Activated T-cell treated with anti-CD3 and anti-CD28 coated beads, Interleukin-2, amount 50 U/mL, for 24 hours (primary cell): ENCODE measurements around the gene NOX5.

Experiments
- DNase-seq: peaks from one replicate; pipeline ENCODE4 v3.0.0-alpha.2; 2020
- H3K27ac Mint-ChIP-seq: 2 replicates; pipeline ENCODE4 v1.8.0; 2020; ENCODE audit warnings: mild to moderate bottlenecking, mixed read lengths
- H3K27me3 Mint-ChIP-seq: 2 replicates; pipeline ENCODE4 v1.8.0; 2020; ENCODE audit warnings: mixed read lengths
- H3K36me3 Mint-ChIP-seq: 2 replicates; pipeline ENCODE4 v1.8.0; 2020; ENCODE audit warnings: low read depth, mixed read lengths
- H3K4me1 Mint-ChIP-seq: 2 replicates; pipeline ENCODE4 v1.8.0; 2020; ENCODE audit warnings: low read depth, mixed read lengths
- H3K4me3 Mint-ChIP-seq: 2 replicates; pipeline ENCODE4 v1.8.0; 2020; ENCODE audit warnings: mild to moderate bottlenecking, moderate library complexity, mixed read lengths
- H3K9me3 Mint-ChIP-seq: 2 replicates; pipeline ENCODE4 v1.8.0; 2020; ENCODE audit warnings: mixed read lengths

The NOX5 gene

DNA sequence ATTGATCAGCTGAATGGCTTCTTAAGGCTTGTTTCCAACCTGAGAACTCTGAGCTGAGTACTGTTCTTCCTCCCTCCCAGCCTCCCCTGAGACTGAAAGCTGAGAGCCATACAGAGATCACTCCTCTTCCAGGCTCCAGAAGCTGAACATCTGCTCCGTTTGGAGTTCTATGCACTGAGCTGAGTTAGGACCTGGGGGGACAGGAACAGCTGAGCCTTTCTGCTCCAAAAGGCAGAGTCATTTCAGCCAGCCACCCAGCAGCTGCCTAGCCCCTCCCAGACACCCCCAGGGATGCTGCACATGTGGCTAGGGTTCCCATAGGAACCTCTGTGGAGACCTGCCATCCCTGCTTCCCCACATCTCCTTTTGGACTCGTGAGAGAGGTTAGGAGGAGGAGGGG is 81.7 kb downstream of the NOX5 start:
- Mint-ChIP-seq H3K27ac (no peak overlapping the region), H3K36me3 (no peaks in the 10 kb centered on the region), H3K4me1 (no peaks in the 10 kb centered on the region), H3K27me3 (no peaks in the 10 kb centered on the region), H3K4me3 (no peak overlapping the region), H3K9me3 (no peaks in the 10 kb centered on the region)
- no peak for DNase-seq

DNA sequence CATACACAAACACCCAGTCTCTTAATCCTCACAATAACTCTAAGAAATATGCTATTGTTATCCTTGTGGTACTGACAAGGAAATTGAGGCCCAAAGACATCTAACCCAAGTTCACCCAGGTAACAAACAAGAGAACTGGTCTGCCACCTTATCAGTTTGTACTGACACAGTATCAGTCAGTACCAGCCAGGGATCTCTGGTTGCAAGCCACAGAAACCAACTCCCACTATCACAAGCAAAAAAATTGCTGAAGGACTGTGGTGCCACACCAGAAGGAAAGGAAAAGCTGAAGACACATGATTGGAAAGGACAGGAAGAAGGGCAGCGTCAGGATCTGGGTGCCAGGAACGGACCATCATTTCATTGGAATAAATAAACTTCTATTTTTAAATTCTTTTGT is 82.1 kb downstream of the NOX5 start:
- H3K9me3 Mint-ChIP-seq, result no peaks in the 10 kb centered on the region
- H3K4me1 Mint-ChIP-seq, result no peaks in the 10 kb centered on the region
- no peaks in the 10 kb centered on the region for H3K27me3 Mint-ChIP-seq
- no peak overlapping the region for H3K4me3 Mint-ChIP-seq
- no peak for DNase-seq
- no peak overlapping the region for H3K27ac Mint-ChIP-seq
- no peaks in the 10 kb centered on the region for H3K36me3 Mint-ChIP-seq

DNA sequence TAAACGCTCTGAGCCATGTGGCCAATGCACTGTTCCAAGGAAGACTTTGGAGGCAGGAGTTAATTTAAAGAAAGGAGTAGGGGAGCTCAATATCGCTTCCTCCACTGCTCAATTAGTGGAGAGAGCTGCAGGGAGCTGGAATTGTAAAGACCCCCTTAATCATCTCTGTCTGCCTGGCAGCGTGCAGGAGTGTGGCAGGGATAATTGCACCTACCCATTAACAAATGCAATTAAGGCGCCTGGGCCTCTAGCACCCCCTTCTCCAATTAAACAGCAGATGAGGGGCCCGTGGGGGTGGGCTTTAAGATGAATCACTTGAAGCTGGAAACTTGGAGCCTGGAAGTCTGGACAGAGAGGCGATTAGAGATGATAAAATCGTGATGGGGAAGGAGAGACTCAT is 84.3 kb downstream of the NOX5 start:
- H3K4me3 Mint-ChIP-seq, result no peak overlapping the region
- no peak for DNase-seq
- no peak overlapping the region for H3K27ac Mint-ChIP-seq
- H3K4me1 Mint-ChIP-seq, result peaks cover 6% of the 10 kb centered on the region
- H3K36me3 Mint-ChIP-seq, result no peaks in the 10 kb centered on the region
- no peaks in the 10 kb centered on the region for H3K27me3 Mint-ChIP-seq
- no peaks in the 10 kb centered on the region for H3K9me3 Mint-ChIP-seq

DNA sequence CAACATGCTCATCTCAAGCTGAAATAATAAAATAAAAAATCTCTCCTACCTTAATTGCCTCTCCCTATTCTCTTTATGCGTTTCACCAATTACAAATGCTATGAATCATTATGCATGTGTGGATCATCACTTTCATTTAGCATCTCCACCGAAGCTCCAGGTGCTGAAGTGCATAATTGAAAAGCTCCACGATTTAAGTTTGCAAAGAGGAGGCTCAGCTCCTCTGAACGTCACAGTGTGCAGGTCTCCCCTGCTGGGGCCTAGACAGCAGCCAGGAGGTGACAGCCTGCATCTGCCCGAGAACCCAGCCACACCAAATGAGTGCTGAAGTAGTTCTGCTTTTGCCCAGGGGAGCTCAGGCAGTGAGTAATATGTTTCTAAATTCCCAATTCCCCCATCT is 85.4 kb downstream of the NOX5 start:
- Mint-ChIP-seq H3K4me3 (no peak overlapping the region), H3K4me1 (peaks cover 14% of the 10 kb centered on the region), H3K36me3 (no peaks in the 10 kb centered on the region), H3K9me3 (no peaks in the 10 kb centered on the region), H3K27ac (no peak overlapping the region), H3K27me3 (no peaks in the 10 kb centered on the region)
- DNase-seq, result no peak

DNA sequence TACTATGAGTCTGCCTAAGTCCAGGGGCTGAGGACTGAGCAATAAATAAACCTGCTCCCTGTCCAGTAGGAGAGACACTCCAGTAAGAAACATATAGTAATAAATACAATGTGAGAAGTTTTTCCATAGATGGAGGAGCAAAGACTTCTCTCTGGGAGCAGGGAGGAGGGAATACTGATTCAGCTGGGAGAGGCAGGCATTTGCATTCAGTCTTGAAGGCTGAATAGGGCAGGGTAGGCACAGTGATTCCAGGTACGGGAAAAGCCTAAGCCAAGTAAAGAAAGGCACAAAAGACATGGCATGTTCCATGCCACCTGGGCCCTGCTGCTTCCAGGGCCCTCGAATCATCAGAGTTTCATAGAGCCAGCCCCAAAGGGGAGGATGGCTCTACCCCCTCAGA is 86.3 kb downstream of the NOX5 start:
- Mint-ChIP-seq H3K36me3 (no peaks in the 10 kb centered on the region), H3K27me3 (peaks cover 3% of the 10 kb centered on the region), H3K9me3 (no peaks in the 10 kb centered on the region), H3K27ac (no peak overlapping the region), H3K4me1 (peaks cover 14% of the 10 kb centered on the region), H3K4me3 (no peak overlapping the region)
- no peak for DNase-seq

DNA sequence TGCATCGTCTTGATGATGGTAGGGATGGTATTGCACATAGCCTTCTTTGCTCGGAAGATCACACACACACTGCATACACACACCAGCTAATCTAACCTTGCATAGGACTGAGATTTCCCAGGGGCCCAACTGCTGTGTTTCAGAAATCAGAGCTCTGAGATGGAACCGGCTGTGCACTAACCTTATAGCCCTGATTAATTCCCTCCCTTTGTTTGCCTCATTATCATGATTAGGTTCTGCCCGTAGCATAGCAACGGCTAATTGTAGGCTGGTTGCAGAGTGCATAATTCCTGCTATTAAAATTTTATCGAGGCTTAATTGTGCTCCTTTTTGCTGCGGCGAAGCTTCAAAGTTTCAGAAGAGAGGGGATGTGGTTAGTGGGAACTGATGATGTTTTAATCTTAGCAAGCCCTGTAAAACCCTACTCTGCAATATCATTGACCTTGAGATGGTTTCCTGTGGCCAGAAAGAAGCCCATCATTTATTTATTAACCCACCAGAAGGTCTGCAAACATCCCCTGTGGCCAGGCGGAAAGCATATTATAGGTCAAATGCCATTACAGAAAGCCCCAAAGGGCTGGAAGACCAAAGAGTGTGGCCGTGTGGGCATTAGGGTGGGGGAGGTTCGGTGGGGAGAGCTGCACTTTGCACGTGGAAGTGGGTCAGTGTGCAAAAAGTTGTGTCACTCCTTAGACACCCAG is 89.7 kb downstream of the NOX5 start:
- H3K4me3 Mint-ChIP-seq, result no peak overlapping the region
- no peaks in the 10 kb centered on the region for H3K9me3 Mint-ChIP-seq
- H3K27ac Mint-ChIP-seq, result no peak overlapping the region
- peaks cover 3% of the 10 kb centered on the region for H3K27me3 Mint-ChIP-seq
- H3K4me1 Mint-ChIP-seq, result peaks cover 28% of the 10 kb centered on the region
- no peak for DNase-seq
- no peaks in the 10 kb centered on the region for H3K36me3 Mint-ChIP-seq

DNA sequence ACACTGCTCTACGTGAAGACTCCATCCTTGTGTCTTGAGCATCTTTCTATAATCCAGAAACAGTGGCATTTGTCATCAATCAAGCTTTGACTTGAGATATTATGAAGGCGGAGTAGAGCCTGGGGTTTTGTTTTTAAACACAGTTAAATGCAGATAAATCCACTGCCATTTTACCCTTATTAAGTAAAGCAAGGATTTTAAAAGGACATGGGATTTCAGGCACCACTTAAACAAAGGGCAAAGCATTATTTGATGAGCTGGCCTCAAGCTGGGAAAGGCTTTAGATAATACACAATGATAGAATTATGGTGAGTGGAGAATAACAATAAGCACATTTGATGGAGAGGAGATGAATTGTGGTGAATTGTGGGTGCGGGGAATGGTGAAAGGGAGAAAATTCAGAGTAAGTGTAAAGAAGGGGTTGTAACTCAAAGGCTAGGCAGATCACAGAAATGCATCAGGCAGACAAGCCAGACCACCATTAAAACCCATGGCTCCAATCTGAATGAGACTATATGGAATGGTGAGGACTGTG is 91.0 kb downstream of the NOX5 start:
- H3K4me3 Mint-ChIP-seq, result no peak overlapping the region
- H3K27ac Mint-ChIP-seq, result no peak overlapping the region
- peaks cover 3% of the 10 kb centered on the region for H3K27me3 Mint-ChIP-seq
- peaks cover 28% of the 10 kb centered on the region for H3K4me1 Mint-ChIP-seq
- no peak for DNase-seq
- no peaks in the 10 kb centered on the region for H3K36me3 Mint-ChIP-seq
- H3K9me3 Mint-ChIP-seq, result no peaks in the 10 kb centered on the region

DNA sequence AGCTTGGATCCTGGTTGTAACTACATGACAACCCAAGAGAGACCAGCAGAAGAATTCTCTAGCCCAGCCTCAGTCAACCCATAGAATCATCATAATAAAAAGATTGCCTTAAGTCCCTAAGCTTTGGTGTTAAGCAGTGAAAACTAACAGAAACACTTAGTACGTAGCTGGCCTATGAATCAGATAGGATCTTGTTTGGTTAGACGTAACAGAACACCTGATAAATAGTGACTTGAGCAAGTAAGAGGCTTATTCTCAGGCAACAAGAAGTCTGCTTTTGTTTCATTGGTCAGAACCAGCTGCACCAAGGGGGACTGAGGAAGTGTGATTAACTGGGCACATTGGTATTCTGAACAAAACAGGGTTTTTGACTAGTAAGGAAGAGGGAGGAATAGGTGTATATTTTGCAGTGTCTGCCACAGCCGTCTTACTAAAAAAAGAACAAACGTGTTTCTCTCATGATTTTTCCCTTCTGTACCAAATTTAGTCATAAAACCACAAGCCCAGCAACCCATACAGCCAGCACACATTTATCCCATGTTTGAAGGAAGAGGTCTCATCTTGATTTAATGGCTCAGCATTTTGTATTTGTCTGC is 92.6 kb downstream of the NOX5 start:
- Mint-ChIP-seq H3K9me3 (no peaks in the 10 kb centered on the region), H3K36me3 (no peaks in the 10 kb centered on the region), H3K27ac (peak overlapping the region; percentile 18), H3K4me3 (no peak overlapping the region), H3K4me1 (peaks cover 28% of the 10 kb centered on the region), H3K27me3 (peaks cover 3% of the 10 kb centered on the region)
- DNase-seq, result no peak
